ENCODE data around the gene CYP4V2. TPM values are rescaled to one million over a fixed set of nuclear protein-coding genes. Genes with fewer than 3 reads are reported as not detected.

The CYP4V2 gene
- polyA plus RNA-seq, 1 of the 3 experiments (the other 2 are of a cell fraction), result 7.8 TPM

DNA sequence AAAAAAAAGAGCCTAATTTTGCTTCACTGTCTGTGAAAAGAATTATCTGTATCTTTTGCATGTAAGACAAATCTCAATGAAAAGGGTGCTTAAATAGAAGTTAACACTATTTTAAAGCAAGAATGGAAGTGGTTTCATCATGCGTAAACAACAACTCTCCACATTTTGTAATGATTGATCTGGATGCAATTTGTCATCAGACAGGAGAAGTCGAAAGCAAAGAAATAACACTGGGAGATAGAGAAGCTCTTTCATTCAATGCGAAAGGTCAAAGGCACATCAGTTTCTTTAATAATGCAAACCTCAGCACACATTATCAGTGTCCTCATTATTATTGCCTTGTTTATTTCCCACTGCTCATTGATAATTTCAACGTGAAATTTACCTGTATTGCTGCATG lies 44.8 kb downstream of the CYP4V2 start:
- H3K4me3 ChIP-seq (ENCODE audit: low read depth in 2 of 2, low read length in 1 of 2), result no peak overlapping the region
- TF ChIP-seq, protein P1, sequence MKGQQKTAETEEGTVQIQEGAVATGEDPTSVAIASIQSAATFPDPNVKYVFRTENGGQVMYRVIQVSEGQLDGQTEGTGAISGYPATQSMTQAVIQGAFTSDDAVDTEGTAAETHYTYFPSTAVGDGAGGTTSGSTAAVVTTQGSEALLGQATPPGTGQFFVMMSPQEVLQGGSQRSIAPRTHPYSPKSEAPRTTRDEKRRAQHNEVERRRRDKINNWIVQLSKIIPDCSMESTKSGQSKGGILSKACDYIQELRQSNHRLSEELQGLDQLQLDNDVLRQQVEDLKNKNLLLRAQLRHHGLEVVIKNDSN (IDR thresholded peaks at IDR 0.05; ENCODE audit: borderline replicate concordance, low read depth), result no peak
- TF ChIP-seq YY1 (IDR thresholded peaks at IDR 0.05; ENCODE audit: low read depth) (no peak), NRF1 (IDR thresholded peaks at IDR 0.05; ENCODE audit: low read depth, low read length) (no peak), ELF1 (IDR thresholded peaks at IDR 0.05) (no peak), EP300 (IDR thresholded peaks at IDR 0.05; ENCODE audit: borderline replicate concordance in 1 of 2, low read depth in 1 of 2, low read length in 1 of 2) (no peak), CHD2 (IDR thresholded peaks at IDR 0.05; ENCODE audit: low read length, partially characterized antibody) (no peak), GATA2 (CRISPR knock-in tag; IDR thresholded peaks at IDR 0.05) (no peak)
- TF ChIP-seq, protein P2, sequence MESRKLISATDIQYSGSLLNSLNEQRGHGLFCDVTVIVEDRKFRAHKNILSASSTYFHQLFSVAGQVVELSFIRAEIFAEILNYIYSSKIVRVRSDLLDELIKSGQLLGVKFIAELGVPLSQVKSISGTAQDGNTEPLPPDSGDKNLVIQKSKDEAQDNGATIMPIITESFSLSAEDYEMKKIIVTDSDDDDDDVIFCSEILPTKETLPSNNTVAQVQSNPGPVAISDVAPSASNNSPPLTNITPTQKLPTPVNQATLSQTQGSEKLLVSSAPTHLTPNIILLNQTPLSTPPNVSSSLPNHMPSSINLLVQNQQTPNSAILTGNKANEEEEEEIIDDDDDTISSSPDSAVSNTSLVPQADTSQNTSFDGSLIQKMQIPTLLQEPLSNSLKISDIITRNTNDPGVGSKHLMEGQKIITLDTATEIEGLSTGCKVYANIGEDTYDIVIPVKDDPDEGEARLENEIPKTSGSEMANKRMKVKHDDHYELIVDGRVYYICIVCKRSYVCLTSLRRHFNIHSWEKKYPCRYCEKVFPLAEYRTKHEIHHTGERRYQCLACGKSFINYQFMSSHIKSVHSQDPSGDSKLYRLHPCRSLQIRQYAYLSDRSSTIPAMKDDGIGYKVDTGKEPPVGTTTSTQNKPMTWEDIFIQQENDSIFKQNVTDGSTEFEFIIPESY (IDR thresholded peaks at IDR 0.05; ENCODE audit: borderline replicate concordance, low read depth), result no peak
- CTCF ChIA-PET, result no interaction called here
- H3K4me2 ChIP-seq, result no peak overlapping the region
- no peaks in the 10 kb centered on the region for H3K79me2 ChIP-seq (ENCODE audit: insufficient read depth)
- H3K27ac ChIP-seq (ENCODE audit: low read depth in 2 of 2, low read length in 1 of 2), result no peak overlapping the region
- WGBS (ENCODE audit: low lambda C conversion rate), result 65% methylated on average over 4 of the region's 4 CpGs
- no peaks in the 10 kb centered on the region for H3K27me3 ChIP-seq (ENCODE audit: insufficient read depth)
- no peaks in the 10 kb centered on the region for H4K20me1 ChIP-seq (ENCODE audit: insufficient read depth)
- no peaks in the 10 kb centered on the region; a peak in 1 of 4 replicates for H3K4me1 ChIP-seq (ENCODE audit: control insufficient read depth in 1 of 2, insufficient read depth in 2 of 2, low read depth in 1 of 2, low read length in 1 of 2)
- no peaks in the 10 kb centered on the region for H3F3A ChIP-seq (replicated peaks; ENCODE audit: insufficient read depth)
- H3K9me2 ChIP-seq, result no peaks in the 10 kb centered on the region
- no peak for DNase-seq
- no peak overlapping the region for H2AFZ ChIP-seq (ENCODE audit: low read depth)
- H3K36me3 ChIP-seq (replicated peaks in 1 of 2; ENCODE audit: control insufficient read depth in 1 of 2, insufficient read depth in 2 of 2, low read length in 1 of 2), result no peaks in the 10 kb centered on the region
- H3K9me3 ChIP-seq, result no peaks in the 10 kb centered on the region
- H3K9ac ChIP-seq, result no peak overlapping the region
- POLR2A ChIA-PET, result no interaction called here

DNA sequence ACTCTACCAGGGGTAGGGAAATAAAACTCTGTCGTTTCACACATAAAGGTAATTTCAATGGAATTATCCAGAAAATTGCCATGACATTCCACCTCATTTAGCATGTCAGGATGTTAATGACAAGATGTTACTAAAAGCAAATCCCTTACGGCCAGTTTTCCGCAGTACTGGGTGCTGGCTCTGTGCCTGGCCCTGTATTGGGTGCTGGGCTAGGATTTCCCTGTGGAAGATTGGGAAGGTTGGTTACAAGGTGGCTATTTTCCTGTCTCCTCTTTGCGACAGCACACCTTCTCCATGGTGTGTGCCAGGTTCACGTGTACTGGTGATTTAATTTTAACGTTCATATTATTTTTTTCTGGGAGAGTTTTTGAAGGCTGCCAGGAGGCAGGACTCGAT lies 49.1 kb downstream of the CYP4V2 start:
- Histone ChIP-seq H3K4me2 (no peak overlapping the region), H3K4me1 (ENCODE audit: control insufficient read depth in 1 of 2, insufficient read depth in 2 of 2, low read depth in 1 of 2, low read length in 1 of 2) (no peaks in the 10 kb centered on the region; a peak in 1 of 4 replicates), H3K9me3 (no peaks in the 10 kb centered on the region), H3K9ac (no peak overlapping the region), H3F3A (replicated peaks; ENCODE audit: insufficient read depth) (no peaks in the 10 kb centered on the region), H3K4me3 (ENCODE audit: low read depth in 2 of 2, low read length in 1 of 2) (no peak overlapping the region), H2AFZ (ENCODE audit: low read depth) (no peak overlapping the region), H3K9me2 (no peaks in the 10 kb centered on the region), H3K27ac (ENCODE audit: low read depth in 2 of 2, low read length in 1 of 2) (no peak overlapping the region), H3K79me2 (ENCODE audit: insufficient read depth) (no peaks in the 10 kb centered on the region), H3K36me3 (replicated peaks in 1 of 2; ENCODE audit: control insufficient read depth in 1 of 2, insufficient read depth in 2 of 2, low read length in 1 of 2) (no peaks in the 10 kb centered on the region), H4K20me1 (ENCODE audit: insufficient read depth) (no peaks in the 10 kb centered on the region), H3K27me3 (ENCODE audit: insufficient read depth) (no peaks in the 10 kb centered on the region)
- TF ChIP-seq MEF2A (IDR thresholded peaks at IDR 0.05; ENCODE audit: borderline replicate concordance, low read depth) (no peak), NFIC (IDR thresholded peaks at IDR 0.05; ENCODE audit: borderline replicate concordance) (no peak), CHD2 (IDR thresholded peaks at IDR 0.05; ENCODE audit: low read length, partially characterized antibody) (no peak), TAF1 (IDR thresholded peaks at IDR 0.05; ENCODE audit: borderline replicate concordance, low read depth, low read length) (no peak), TCF12 (IDR thresholded peaks at IDR 0.05) (no peak), RXRA (IDR thresholded peaks at IDR 0.05; ENCODE audit: borderline replicate concordance, low read depth) (no peak), GABPA (IDR thresholded peaks at IDR 0.05; ENCODE audit: low read depth) (no peak), RFX5 (IDR thresholded peaks at IDR 0.05; ENCODE audit: low read length) (no peak)
- TF ChIP-seq, protein P3, sequence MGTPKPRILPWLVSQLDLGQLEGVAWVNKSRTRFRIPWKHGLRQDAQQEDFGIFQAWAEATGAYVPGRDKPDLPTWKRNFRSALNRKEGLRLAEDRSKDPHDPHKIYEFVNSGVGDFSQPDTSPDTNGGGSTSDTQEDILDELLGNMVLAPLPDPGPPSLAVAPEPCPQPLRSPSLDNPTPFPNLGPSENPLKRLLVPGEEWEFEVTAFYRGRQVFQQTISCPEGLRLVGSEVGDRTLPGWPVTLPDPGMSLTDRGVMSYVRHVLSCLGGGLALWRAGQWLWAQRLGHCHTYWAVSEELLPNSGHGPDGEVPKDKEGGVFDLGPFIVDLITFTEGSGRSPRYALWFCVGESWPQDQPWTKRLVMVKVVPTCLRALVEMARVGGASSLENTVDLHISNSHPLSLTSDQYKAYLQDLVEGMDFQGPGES (IDR thresholded peaks at IDR 0.05; ENCODE audit: low read depth, low read length), result no peak
- TF ChIP-seq, protein P4, sequence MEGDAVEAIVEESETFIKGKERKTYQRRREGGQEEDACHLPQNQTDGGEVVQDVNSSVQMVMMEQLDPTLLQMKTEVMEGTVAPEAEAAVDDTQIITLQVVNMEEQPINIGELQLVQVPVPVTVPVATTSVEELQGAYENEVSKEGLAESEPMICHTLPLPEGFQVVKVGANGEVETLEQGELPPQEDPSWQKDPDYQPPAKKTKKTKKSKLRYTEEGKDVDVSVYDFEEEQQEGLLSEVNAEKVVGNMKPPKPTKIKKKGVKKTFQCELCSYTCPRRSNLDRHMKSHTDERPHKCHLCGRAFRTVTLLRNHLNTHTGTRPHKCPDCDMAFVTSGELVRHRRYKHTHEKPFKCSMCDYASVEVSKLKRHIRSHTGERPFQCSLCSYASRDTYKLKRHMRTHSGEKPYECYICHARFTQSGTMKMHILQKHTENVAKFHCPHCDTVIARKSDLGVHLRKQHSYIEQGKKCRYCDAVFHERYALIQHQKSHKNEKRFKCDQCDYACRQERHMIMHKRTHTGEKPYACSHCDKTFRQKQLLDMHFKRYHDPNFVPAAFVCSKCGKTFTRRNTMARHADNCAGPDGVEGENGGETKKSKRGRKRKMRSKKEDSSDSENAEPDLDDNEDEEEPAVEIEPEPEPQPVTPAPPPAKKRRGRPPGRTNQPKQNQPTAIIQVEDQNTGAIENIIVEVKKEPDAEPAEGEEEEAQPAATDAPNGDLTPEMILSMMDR (IDR thresholded peaks at IDR 0.05), result no peak
- TF ChIP-seq, protein P5, sequence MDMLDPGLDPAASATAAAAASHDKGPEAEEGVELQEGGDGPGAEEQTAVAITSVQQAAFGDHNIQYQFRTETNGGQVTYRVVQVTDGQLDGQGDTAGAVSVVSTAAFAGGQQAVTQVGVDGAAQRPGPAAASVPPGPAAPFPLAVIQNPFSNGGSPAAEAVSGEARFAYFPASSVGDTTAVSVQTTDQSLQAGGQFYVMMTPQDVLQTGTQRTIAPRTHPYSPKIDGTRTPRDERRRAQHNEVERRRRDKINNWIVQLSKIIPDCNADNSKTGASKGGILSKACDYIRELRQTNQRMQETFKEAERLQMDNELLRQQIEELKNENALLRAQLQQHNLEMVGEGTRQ (IDR thresholded peaks at IDR 0.05; ENCODE audit: borderline replicate concordance, low read depth, low read length), result no peak
- TF ChIP-seq, protein P6, sequence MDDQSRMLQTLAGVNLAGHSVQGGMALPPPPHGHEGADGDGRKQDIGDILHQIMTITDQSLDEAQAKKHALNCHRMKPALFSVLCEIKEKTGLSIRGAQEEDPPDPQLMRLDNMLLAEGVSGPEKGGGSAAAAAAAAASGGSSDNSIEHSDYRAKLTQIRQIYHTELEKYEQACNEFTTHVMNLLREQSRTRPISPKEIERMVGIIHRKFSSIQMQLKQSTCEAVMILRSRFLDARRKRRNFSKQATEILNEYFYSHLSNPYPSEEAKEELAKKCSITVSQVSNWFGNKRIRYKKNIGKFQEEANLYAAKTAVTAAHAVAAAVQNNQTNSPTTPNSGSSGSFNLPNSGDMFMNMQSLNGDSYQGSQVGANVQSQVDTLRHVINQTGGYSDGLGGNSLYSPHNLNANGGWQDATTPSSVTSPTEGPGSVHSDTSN (IDR thresholded peaks at IDR 0.05), result no peak
- POLR2A ChIA-PET, result no interaction called here
- no peak for DNase-seq
- 42% methylated on average over 7 of the region's 7 CpGs for WGBS (ENCODE audit: low lambda C conversion rate)
- CTCF ChIA-PET, result no interaction called here

All from SK-N-SH (cell line).